Upper lobe of right lung (tissue), 1 donor: ENCODE results near the gene LSM12. TPM values are rescaled to one million over a fixed set of nuclear protein-coding genes. Genes with fewer than 3 reads are reported as not detected.

Experiments used
- ATAC-seq: fragments of 200-7000 bp; cut with Tn5 transposase; one replicate; pipeline ENCODE4 v1.9.1; 2020; ENCODE audit warnings: mild to moderate bottlenecking, moderate library complexity
- DNase-seq: peaks from one replicate; pipeline ENCODE4 v3.0.0-alpha.2; 2020
- H3K27ac ChIP-seq: fragments of 200-600 bp; one replicate; pipeline ENCODE4 v1.8.0; 2022
- H3K27me3 ChIP-seq: fragments of 200-600 bp; one replicate; pipeline ENCODE4 v1.8.0; 2022; ENCODE audit warnings: mild to moderate bottlenecking
- H3K36me3 ChIP-seq: fragments of 200-600 bp; one replicate; pipeline ENCODE4 v1.8.0; 2022
- H3K4me1 ChIP-seq: fragments of 200-600 bp; one replicate; pipeline ENCODE4 v1.8.0; 2022
- H3K4me3 ChIP-seq: fragments of 200-600 bp; one replicate; pipeline ENCODE4 v1.8.0; 2022; ENCODE audit warnings: mild to moderate bottlenecking
- H3K9me3 ChIP-seq: fragments of 200-600 bp; one replicate; pipeline ENCODE4 v1.8.0; 2022
- intact Hi-C: fragments of 100-400 bp; cut with DNase I; formaldehyde crosslinking; loops from one replicate; pipeline ENCODE4 v1.11.0; 2022
- total RNA-seq: library from RNA; stranded (reverse); fragmentation: NEBNext Ultra II Directional; extraction: Animal tissue kit (Norgen Biotek cat#: 25700); gene quantifications from one replicate; pipeline ENCODE4 v1.2.1, GENCODE V29; 2021
- TF ChIP-seq, protein P1 (sequence below): fragments of 200-600 bp; IDR thresholded peaks from one replicate; pipeline ENCODE4 v1.8.0; 2022; ENCODE audit warnings: antibody characterized with exemption
- donor health status: DM: no; HTN: yes; CAD: no; lungs with severe emphysema.

The LSM12 gene
- total RNA-seq, 1 donor from 2014 or later, result 39.8 TPM

GRCh38 chr17:44004761-44005526 is 61.5 kb downstream of the LSM12 start:
- Histone ChIP-seq H3K27ac (peak overlapping the region; percentile 58), H3K36me3 (peaks cover 15% of the 10 kb centered on the region), H3K9me3 (no peaks in the 10 kb centered on the region), H3K4me1 (peaks cover 31% of the 10 kb centered on the region), H3K4me3 (peak overlapping the region; percentile 64), H3K27me3 (peaks cover 19% of the 10 kb centered on the region)
- DNase-seq (peak; percentile 78), ATAC-seq (peak; percentile 1)
- TF ChIP-seq, protein P1, sequence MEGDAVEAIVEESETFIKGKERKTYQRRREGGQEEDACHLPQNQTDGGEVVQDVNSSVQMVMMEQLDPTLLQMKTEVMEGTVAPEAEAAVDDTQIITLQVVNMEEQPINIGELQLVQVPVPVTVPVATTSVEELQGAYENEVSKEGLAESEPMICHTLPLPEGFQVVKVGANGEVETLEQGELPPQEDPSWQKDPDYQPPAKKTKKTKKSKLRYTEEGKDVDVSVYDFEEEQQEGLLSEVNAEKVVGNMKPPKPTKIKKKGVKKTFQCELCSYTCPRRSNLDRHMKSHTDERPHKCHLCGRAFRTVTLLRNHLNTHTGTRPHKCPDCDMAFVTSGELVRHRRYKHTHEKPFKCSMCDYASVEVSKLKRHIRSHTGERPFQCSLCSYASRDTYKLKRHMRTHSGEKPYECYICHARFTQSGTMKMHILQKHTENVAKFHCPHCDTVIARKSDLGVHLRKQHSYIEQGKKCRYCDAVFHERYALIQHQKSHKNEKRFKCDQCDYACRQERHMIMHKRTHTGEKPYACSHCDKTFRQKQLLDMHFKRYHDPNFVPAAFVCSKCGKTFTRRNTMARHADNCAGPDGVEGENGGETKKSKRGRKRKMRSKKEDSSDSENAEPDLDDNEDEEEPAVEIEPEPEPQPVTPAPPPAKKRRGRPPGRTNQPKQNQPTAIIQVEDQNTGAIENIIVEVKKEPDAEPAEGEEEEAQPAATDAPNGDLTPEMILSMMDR, result no peak
- intact Hi-C loops, result no loop called here

DNA sequence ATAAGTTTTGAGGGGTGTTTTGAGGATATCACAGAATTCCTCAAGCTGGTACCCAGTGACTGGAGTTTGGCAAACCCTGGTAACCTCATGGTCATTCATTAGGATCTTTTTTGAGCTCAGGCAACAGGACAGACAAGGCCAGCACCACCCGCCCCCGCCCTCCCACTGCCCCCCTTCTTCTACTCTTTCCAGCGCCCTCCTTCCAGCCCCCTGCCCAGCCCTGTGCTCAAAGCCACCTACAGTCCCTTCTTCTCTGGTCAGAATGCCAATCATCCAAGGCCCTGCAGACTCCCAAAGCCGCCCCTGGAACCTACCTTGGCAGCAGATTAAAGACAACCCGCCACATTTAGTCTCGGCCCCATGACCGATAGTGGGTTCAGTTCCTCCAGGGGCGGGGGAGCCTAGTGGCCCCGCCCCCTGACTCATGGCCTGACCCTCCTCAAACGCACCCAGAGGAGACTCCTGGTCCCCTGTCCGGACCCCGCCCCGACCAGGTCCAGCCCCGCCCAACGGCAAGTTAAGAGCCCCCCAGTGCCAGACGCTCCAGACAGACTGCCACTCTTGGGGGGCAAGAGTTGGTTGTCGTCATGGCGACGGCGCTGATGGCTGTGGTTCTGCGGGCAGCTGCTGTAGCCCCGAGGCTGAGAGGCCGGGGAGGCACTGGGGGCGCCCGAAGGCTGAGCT is 62.3 kb downstream of the LSM12 start, which contains the start of gene NAGS:
Gene NAGS (plus strand): TSS at position 546 of the 684 bp plus-strand sequence. CDS start 42 bp downstream, at position 588.
- ATAC-seq (peak; percentile 32), DNase-seq (peak; percentile 85)
- intact Hi-C loops, result no loop called here
- TF ChIP-seq, protein P1, result no peak
- Histone ChIP-seq H3K9me3 (no peaks in the 10 kb centered on the region), H3K27ac (peak within 1 kb of the TSS; percentile 58), H3K4me1 (peaks cover 31% of the 10 kb centered on the region), H3K36me3 (peaks cover 9% of the 10 kb centered on the region), H3K27me3 (peaks cover 19% of the 10 kb centered on the region), H3K4me3 (peak within 1 kb of the TSS; percentile 64)

DNA sequence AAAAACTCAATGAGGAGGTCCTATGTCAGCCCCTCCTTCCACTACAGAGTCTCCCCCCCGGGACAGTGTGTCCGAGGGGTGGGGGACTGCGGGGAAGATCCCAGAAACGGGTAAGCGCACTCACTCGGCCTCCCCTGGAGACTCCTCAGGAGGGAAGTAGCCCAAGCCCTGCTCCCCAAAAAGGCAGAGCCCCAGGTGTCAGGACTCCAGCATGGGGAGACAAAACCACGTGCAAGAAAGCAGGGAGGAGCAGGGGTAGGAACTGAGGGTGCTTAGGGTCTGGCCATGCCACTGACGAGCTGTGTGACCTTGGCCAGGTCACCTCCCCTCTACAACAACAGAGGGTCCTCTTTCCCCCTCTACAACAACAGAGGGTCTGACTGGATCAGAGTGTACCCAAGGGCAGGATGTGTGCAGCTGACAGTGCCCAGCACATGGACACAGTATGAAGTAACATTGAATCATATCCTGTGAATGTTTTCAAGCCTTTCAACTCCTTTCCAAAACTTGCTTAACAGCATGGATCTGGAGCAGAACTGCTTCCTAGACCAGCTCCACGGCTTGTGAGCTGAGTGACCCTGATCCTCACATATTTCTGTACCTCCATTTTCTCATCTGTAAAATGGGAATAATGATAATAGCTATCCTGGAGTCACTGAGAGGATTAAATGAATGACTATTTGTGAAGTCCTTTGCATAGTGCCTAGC is 64.2 kb downstream of the LSM12 start:
- DNase-seq (no peak), ATAC-seq (no peak)
- H3K4me1 ChIP-seq, result peaks cover 21% of the 10 kb centered on the region
- no peaks in the 10 kb centered on the region for H3K9me3 ChIP-seq
- no peaks in the 10 kb centered on the region for H3K36me3 ChIP-seq
- no peak overlapping the region for H3K27ac ChIP-seq
- intact Hi-C loops, result no loop called here
- TF ChIP-seq, protein P1, result no peak
- H3K27me3 ChIP-seq, result peaks cover 19% of the 10 kb centered on the region
- H3K4me3 ChIP-seq, result no peak overlapping the region

- intact Hi-C loops, result no loop called here
- H3K36me3 ChIP-seq, result no peaks in the 10 kb centered on the region
- no peak overlapping the region for H3K4me3 ChIP-seq
- no peak overlapping the region for H3K27ac ChIP-seq
- peaks cover 24% of the 10 kb centered on the region for H3K27me3 ChIP-seq
- ATAC-seq, result no peak
- DNase-seq, result no peak
- H3K9me3 ChIP-seq, result no peaks in the 10 kb centered on the region
- TF ChIP-seq, protein P1, result no peak
- H3K4me1 ChIP-seq, result peaks cover 17% of the 10 kb centered on the region
These were observed 65.0 kb downstream of the LSM12 start for GRCh38 chr17:44001461-44001920.

DNA sequence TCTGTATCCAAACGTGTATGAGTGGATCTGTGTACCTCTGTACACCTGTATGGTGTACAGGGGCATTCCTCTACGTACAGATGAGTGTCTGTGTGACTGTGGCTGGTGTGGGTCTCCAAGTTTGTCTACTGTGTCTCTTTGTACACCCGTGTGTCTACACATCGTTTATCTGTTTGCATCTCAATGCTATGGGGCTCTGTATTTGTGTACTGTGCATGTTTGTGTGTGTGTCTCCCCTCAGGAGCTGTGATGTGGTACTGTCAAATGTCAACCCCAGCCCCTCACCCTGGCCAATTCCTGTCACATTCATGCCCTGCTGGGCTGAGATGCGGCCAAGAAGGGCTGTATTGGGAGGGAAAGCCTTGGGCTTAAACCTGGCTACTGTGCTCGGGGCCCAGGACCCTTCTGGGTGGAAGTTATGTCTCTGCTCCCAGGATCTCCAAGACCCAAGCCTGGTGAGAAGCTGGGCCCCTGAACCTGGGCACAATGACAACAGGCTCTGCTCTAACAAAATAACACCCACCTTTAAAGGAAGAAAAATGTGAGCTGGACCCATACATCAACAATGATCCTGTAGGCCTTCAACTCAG is 65.5 kb downstream of the LSM12 start:
- Histone ChIP-seq H3K27ac (no peak overlapping the region), H3K4me3 (no peak overlapping the region), H3K36me3 (no peaks in the 10 kb centered on the region), H3K4me1 (peaks cover 11% of the 10 kb centered on the region), H3K27me3 (peaks cover 28% of the 10 kb centered on the region), H3K9me3 (no peaks in the 10 kb centered on the region)
- no peak for ATAC-seq
- DNase-seq, result no peak
- TF ChIP-seq, protein P1, result no peak
- intact Hi-C loops, result no loop called here
